Activated gamma-delta T cell (primary cell): ENCODE results near the gene DPYSL3.
A peak's percentile ranks its signal among the peaks of the same experiment; 100 is the strongest.

Source experiments
- DNase-seq: peaks from one replicate; lab custom pipeline; 2025; lab: John Stamatoyannopoulos, UW

Gene DPYSL3

DNA sequence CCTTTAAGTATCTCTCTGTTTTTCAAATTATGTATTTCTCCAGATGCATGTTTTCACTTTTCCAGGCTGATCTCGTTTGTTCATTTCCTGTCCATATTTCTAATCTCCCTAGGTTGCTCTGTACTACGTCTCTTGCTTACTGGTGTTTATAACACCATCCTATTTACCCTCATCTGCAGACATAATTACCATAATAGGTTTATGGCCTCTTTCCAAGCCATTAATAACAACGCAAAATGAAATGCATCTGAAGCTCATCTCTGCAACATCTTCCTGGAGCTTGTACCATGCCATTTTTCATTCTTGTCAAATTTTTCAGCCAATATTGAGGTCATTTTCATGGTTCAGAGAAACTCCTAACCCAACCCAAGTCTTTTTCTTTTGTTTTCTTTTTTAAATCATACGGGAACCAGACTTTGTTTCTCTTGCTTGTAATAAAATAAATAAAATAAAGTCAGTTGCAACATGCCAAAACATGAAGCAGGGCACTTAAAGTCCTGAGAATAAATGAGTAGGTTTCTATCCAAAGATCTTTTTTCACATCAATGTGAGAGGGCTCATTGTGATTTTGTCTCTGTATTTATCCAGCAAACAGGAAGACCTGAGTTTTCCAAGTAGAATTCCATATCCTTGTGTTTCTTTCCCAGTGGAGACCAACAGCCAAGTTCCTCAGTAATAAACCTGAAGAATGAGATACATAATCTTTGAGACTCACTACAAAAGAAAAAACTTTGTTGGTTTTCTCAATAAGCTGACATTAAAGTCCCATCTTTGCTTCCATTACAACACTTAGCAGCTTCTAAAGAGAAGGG is 37.0 kb downstream of the DPYSL3 start:
- no peak for DNase-seq

DNA sequence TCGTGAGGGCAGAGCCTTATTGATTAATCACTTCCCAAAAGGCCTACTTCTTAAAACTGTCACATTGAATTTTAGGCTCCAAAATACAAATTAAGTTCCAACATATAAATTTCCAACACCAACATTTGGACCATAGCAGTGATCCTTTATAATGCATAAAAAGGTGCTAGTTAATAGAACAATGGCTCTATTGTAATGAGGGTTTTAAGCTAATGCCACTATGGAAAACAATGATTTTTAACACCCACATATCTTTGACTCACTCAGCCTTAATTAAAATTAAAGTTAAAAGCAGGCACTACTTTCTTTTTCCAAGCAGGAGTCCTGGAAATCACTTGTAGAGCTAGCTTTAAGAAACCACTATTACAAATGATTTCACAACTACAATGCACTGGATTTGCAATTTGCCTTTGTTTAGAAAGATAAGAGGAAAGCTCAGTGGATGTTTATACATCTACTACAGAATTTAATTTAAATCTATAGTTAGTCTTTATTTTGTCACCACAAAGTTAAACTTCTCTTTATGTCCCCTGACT is 41.8 kb downstream of the DPYSL3 start:
- DNase-seq, result no peak

DNA sequence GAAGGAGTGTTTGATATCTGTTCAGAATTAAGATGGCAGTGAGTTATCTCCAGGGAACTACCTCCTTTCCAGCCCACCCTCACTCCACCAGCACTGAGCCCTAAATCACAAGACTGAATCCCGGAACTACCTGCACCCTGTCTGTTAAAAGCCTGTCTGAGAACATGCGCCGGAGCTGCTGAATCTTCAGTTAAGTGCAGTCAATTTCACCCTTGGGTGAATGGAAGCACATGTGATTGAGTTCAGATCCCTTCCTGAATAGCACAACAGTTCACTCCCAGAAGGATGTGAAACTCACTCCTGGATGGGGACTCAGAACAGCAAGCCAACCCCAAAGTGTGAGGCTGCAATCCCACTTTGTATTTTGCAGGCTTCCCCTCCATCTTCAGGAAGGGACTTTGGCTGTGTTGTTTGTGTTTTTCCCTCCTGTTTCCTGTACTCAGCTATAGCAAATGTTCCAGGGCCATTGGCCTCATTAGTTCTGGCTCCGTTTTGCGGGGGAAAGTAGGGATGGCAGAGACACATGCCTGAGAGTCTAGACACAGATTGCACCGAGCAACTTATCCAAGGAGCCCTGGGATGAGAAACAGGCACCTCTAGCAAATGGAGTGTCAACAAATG is 43.4 kb downstream of the DPYSL3 start:
- DNase-seq, result no peak

DNA sequence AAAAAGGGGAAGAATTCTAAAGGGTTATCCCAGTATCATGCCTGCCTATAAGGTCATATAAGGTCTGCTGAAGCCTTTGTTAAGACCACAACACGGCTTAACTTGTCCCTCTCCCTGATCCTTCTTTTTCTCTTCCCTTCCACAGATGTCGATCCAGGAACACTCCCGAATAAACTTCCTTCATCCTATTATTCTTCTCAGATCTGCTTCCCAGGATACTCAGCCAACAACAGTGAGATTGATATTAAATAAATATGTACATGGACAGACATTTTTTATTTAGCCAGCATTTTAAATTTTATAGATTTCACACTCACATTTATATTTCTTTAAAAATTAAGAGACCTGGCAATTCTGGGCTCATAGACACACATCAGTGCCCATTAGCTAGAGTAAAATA is 44.1 kb downstream of the DPYSL3 start:
- DNase-seq, result no peak

DNA sequence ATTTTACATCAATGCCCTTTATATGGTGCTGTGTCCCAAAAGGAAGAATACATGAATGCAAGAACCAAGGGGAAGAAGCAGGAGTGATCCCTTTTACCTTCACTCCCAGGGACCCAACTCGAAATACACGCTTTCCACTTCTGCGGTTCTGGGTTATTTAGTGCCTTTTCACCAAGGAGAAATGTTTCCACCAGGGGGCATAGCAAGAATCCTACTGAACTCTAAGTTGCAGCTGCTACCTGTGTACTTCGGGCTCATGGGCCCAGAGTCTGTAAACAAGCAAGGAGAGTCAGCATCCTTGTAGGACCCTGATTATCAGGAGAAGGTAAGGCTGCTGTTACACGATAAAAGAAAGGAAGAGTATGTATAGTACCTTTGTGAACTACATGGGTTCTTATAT is 45.7 kb downstream of the DPYSL3 start:
- no peak for DNase-seq

DNA sequence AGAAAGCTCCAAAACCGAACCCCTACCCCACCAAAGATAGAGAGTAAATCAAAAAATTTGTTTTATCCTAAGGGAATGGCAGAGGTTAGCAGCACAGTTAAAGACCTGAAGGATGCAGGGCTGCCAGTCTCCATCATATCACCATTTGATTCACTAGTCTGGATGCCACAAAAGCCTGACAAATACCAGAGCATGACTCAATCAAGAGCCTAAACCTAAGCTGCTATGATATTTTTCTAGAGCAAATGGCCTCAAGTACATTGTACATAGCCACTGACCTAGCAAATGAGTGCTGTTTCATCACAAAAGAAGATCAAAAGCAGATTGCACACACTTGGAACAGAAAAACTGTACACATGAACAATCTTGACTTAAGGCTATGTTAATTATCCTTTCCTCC is 48.0 kb downstream of the DPYSL3 start:
- no peak for DNase-seq

DNA sequence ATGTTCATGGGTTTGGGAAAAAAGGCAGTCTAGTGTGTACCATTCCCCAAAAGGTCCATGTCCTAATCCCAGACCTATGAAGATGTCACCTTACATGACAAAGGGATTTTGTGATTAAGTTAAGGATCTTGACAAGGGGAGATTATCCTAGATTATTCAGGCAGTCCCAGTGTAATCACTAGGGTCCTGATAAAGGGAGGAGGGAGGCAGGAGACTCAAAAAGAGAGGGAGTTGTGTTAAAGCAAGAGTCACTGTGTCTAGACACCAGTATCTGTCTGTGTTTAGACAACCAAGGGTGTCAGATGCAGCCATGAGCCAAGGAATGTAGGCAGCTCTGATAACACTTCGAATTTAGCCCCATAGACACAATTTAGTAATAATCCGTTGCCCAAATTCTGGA is 49.5 kb downstream of the DPYSL3 start:
- DNase-seq, result no peak

DNA sequence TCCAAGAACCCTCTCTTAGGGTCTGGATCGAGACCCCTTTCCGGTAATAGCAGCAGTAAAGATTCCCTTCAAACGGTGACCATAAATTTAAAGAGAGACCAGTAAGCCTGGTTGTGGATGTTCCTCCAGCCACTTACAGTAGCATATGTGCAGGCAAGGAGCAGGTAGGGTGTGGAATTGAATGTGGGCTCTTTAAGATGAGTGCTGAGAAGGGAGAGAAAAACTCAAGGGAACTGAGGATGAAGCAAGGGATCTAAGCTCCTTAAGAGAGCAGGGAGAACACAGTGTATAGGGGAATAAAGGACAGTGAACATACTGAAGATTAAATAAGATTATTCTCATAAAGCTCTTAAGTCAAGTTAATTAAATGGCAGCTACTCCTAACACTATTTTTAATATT is 51.3 kb downstream of the DPYSL3 start:
- no peak for DNase-seq

DNA sequence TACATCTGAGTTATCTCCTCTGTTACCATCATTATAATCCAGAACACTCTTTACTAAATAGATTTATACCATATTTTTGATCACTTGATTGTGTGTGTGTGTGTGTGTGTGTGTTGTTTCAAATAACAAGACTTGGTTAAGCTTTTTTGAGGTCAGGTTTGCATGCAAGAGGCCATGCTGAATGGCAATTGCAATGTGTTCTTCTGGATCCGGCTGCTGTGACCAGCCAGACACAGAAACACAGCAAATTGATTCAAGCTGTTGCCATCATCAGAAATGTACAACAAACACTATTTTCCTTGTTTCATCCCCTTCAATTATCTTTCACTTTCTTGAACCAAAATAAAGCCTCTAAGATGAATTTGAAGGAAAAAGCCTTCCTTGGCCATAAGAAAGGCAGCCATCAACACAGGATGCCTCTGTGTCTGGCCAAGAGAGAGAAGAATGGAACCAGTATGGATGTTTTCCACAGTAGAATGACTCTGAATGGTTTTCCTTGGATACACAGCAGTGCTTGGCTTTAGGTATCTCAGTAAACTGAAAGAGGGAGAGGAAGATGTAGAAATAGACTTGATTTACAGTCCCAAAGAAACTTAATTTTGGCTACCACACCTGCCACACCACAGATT is 53.9 kb downstream of the DPYSL3 start:
- no peak for DNase-seq

DNA sequence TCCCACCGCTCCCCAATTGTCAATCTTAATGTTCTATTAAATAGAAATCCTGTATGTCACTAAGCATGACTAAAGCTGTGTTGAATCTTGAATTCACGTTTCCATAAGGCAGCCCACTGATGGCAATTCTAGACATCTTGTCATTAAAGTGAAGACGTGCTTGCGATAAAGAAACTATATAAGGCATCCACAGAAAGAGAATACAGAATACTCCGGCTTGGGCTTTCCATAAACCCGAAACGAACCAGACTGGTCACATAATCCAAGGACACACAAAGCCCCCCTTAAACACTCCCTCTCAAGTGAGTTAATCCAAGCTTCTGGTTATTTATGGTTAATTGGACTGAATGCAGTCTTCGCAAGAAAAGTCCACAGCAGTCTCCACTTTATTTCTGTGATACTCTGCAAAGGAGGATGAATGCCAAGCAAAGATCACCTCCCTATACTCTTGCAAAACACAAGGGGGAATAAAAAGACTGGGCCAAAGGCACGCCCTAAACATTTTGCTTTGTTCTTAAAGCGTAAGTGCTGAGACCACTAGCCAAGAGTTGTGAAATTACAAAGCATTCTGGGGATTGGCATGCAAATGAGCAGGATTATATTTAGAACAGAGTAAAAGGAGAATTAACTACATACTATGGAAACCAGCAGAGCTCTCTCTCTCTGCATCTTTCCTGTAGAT is 54.7 kb downstream of the DPYSL3 start:
- no peak for DNase-seq

DNA sequence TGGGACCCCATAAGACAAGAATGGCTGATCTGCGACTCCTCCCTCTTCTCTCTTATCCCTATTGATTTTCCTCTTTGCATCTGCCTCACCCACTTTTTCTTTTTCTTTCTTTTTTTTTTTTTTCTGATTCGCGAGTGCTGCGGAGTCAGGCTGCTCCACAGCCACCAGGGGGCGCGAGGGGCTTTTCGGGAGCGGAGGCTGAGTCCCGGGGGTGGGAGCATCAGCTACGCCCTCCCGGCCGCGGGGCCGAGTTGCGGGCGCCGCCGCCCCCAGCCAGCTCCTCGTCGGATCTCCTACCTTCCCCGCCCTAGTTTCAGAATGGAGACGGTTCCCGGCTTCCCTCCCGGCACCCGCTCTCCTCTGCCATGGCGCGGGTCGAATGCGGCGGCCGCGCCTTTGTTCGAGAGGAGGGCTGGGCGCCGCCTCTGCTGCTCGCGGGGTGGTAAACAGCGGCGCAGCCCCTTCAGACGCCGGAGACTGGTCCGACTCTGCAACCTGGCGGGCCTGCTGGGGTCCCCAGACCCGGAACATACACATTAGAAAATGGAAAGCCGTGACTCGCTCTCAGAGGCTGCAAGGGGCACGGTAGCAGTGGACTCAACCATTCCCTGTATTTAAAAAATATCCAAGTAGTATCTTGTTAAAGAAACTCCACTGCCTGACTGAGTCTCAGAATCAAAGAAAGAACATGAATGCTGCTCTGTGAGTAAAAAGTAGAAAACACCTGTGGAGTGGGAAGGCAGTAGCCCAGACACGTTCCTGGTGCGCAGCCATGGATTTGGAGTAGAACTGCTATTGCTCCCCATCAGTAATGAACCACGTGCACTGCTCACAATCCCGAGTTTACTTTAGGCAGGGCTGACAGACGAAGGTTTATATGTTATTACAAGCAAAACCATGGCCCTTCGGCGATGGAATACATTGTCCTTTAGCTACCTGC is 55.7 kb downstream of the DPYSL3 start:
- DNase-seq, result peak; percentile 14

DNA sequence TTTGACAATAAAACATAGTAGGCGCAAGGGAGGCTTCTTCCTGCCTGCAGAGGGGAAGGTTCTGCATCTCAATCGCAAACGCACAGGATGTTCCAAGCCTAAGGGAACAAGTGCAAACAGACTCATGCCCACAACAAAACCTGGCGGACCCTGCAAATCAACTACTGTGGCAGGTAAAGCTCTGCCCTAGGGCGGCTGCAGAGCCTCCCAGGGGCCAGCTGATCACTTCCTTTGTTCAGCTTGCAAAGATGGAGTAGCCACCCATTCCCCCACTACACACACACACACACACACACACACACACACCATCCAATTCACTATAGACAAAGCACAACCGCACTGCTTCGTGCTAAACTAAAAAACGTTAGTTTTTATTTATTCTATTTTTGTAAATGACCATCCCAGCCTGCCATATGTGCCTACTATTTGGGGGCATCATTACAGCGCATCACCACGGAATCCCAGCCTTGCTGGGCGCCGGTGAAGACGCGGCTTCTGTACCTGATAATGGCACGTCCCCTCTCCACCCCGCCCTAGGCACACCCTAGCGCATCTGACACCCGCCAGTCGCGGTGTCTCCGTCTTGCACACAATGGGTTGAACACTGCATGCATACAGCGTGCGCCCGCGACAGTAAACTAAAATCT is 57.6 kb downstream of the DPYSL3 start:
- no peak for DNase-seq

DNA sequence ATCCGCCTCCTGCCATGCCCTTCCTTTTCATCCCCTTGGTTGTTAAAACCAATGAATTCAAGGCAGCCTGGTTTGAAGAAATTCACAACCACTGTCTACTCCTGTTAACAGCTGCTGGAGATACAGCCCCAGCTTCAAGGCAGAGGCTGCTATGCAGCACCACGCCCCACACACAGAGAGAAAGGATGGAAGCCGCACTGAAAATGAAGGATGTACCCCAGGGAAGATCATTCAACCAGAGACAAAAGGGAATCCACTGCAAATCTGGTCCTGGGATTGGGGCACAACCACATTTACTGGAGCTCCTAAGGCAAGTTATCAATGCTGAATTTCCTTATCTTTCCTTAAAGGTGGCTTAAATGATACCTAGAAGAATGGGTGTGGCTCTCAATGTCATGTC is 58.7 kb downstream of the DPYSL3 start:
- DNase-seq, result no peak

DNA sequence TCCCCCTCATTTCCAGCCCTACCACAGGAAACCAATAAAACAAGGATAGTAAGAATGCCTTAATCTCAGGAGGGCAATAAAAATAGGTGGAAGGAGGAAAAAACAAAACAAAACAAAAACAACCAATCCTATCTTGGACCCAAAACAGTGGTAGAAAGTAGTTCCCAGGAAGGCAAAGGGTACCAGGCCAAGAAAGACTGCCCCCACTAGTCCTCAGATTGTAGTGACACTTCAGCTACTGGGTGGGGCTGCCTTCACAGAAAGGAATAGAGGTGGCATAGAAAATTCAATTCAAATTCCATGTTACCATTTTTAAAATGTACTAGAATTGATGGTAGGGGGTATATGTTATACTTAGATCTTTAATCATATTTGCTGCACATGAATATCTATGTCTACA is 59.3 kb downstream of the DPYSL3 start:
- DNase-seq, result no peak

DNA sequence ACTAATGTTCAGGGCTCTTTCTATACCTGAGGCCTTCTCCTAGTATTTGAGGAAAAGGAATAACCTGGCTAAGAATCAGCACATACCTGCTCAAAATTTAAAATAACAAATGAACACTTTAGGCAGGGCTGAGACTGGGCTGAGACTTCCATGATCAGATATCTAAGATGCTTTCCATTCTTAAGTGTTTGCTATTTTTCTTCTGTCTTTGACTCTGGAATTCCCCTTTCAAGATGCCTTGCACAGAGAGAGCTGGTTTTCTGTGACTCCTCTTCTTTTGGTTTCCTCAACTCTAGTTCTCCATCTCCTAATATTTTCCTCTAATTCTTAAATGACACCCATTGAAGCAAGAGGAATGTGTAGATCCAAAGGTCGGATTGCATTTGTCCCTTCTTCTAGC is 61.1 kb downstream of the DPYSL3 start:
- no peak for DNase-seq

DNA sequence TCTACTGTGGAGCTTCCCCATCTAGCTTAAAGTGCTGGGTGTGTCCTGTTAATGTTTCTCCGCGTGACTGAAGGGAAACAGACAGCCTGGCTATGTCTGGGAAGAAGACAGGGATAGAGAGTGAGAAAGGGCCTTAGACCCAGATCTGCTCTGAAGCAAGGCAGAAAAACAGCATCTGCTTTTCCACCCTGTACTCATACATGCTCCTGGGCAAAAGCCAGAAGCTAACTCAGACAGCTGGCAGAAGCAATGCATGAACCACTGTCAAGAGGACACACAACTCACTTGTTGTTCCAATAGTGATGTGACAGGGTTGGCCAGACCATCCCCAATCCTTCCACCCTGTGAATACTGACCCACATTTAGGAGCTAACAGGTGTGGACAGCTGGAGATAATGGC is 63.3 kb downstream of the DPYSL3 start:
- DNase-seq, result no peak

DNA sequence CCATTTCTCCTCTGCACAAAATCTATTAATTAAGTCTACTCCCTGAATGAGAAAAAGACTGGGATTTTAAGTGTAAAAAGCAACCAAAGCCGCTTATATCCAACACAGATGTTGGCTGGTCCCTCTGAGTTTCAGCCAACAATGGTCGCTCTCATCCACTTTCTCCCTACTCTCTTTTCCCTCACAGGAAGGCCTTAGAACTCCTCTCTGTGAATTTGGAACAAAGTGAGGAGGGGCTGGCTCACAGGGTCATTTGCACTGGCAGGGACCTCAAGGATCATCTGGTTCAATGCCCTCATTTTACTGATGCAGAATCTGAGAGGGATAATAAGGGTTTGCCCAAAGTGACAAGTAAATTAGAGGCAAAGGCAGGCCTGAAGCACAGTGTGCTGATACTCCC is 64.0 kb downstream of the DPYSL3 start:
- DNase-seq, result no peak

DNA sequence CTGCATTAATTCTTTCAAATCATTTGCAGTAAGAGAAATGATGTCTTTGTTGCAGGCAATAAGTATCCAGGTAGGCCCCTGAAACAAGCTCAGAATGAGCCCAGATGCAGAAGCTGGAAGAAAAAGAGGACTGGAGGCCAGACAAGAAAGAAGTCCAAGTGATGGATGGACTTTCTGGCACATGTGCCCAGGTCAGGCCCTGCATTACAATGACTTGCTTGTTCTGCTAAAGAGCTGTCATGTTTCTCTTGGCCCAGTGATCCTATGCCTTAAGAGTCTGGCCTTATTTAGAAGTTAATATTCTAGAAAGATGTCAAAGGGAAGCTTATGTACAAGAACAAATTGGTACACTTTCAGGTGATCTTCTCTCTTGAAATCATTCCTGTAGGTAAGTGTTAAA is 64.8 kb downstream of the DPYSL3 start:
- no peak for DNase-seq

DNA sequence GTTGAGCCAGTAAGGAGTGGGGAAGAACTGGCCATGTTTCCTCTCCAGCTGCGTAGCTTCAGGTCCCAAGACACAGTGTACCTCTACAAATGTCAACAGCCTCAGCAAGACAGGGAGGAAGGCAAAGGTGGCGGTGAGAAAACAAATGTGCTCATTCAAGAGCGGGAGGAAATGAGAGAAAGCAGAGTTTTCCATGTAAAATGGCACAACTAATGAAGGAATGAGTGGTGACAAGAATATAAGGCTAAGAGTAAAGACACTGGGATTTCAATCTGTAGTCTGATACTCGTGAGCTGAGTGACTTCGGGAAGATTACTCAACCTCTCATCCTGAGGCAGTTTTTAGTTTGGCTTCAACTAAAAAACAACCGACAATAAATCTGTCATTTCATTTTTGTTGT is 67.6 kb downstream of the DPYSL3 start:
- DNase-seq, result no peak

DNA sequence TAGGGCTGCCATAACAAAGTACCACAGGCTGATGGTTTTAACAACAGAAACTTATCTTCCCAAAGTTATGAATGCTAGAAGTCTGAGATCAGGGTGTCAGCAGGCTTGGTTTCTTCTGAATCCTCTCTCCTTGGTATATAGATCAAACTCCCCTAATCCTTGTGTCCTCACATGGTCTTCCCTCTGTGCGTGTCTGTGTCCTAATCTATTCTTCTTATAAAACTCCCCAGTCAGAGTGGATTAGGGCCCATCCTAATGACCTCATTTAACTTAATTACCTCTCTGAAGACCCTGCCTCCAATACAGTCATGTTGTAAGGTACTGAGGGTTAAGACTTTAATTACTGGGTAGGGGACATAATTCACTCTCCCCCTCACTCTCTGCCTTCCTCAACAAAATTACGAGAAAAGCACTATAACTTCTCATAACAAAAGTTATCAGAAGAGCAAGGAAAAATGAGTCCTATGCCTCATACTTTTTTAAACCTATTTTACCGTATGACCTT is 68.6 kb downstream of the DPYSL3 start:
- no peak for DNase-seq

DNA sequence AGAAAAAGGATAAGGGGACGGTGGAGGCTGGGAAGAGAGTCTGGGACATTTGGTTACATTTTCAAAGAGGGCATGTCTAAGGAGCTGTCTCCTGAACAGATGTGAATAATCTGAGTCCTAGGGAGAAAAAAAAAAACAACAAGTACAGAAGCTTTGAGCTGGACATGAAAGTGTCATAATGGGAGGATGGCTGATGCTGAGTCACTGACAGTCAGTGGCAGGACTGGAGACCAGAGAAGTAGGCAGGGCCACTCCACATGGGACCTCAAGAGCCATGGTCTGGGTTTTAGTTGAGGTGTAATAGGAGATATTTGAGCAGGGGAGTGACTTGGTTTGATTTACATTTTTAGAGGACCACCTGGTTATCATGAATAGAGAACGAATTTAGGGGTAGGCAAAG is 70.6 kb downstream of the DPYSL3 start:
- no peak for DNase-seq
